Measurements from ENCODE around the gene FGGY. TPM values are rescaled to one million over a fixed set of nuclear protein-coding genes. Genes with fewer than 3 reads are reported as not detected.

Gene FGGY
- total and polyA plus RNA-seq, 4 donors = 16.0 to 67.0 (median 43.4) TPM

DNA sequence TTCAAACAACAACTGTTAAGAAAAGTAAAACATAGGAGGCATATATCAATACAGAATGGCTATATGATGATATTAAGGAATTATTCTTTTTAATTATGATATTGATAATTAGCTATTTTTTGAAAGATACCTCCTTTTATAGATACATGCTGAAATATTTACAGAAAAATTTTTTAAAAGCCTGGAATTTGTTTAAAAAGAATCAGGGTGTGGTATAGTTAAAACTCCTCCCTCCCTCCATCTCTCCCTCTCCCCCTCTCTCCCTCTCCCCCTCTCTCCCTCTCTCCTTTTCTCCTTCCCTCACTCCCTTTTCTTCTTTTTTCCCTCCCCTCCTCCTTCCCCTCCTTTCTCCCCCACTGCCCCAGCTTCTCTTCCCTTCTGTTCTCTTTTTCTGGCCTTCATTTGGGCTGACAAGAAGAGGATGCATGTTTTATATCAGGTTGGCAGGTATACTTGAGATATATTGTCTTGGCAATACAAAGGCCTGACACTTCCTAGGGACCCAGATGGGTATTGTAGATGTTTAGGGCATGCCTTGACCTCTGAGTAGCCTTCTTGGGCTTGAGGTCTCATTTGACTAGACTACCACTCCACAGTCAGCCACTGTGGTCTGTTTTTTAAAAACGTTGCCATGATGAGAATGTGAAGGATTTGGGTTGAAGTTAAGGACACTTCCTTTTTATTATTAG, 124.5 kb downstream of the FGGY start (continued):
- no peak for TF ChIP-seq TAF1 (conservative IDR thresholded peaks at IDR 0.05)

DNA sequence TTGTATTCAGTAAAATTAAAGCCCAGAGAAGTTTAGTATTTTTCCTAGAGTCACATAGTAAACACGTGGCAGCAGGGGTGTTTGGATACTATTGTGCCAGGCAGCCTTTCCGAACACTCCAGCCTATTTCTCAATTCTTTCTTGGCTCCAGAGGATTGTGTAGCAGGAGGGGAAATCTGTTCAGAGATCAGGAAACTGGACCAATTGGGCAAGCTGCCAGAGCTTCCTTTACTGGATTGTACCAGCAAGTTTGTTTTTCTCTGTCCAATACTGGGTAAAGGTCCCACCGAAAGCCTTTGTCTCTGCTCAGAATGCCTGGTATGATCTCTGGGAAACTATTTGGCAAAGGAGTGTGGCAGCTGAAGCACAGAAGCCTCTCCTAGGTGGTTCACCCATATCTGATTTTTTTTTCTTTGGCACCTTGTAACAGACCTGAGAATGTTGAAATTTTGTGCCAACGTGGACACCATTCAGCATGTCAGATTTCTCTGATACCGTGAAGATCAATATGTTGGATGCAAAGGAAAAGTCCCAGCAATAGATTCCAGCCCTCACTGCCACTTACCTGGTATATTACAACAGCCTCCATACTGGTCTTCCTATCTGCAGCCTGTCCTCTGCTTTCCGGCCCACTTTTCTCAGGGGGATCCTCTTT, 126.2 kb downstream of the FGGY start:
- H3K9me3 ChIP-seq (ENCODE audit: control insufficient read depth in 4 of 4, low read length in 3 of 4) = no peaks in the 10 kb centered on the region

More for the DNA sequence above, 126.2 kb downstream of the FGGY start:
- Histone ChIP-seq H3K27ac (ENCODE audit: low read depth in 1 of 2, low read length in 2 of 2) (peak overlapping the region; percentile 76 to 83), H3K4me3 (ENCODE audit: low read depth in 1 of 3, low read length in 3 of 3) (no peak overlapping the region), H3K36me3 (ENCODE audit: control insufficient read depth in 4 of 4, insufficient read depth in 3 of 4, low read depth in 1 of 4, low read length in 3 of 4) (no peaks in the 10 kb centered on the region), H3K9ac (ENCODE audit: low read depth in 1 of 2, low read length in 2 of 2) (no peak overlapping the region), H3K27me3 (ENCODE audit: control insufficient read depth in 4 of 4, insufficient read depth in 4 of 4, low read length in 3 of 4) (no peaks in the 10 kb centered on the region), H3K4me1 (ENCODE audit: control insufficient read depth in 4 of 4, insufficient read depth in 4 of 4, low read length in 3 of 4) (peaks cover 4 to 44% (median 17%) of the 10 kb centered on the region in 4 donors)
- WGBS = 32% methylated on average over 6 of the region's 6 CpGs
- TF ChIP-seq, protein P1, sequence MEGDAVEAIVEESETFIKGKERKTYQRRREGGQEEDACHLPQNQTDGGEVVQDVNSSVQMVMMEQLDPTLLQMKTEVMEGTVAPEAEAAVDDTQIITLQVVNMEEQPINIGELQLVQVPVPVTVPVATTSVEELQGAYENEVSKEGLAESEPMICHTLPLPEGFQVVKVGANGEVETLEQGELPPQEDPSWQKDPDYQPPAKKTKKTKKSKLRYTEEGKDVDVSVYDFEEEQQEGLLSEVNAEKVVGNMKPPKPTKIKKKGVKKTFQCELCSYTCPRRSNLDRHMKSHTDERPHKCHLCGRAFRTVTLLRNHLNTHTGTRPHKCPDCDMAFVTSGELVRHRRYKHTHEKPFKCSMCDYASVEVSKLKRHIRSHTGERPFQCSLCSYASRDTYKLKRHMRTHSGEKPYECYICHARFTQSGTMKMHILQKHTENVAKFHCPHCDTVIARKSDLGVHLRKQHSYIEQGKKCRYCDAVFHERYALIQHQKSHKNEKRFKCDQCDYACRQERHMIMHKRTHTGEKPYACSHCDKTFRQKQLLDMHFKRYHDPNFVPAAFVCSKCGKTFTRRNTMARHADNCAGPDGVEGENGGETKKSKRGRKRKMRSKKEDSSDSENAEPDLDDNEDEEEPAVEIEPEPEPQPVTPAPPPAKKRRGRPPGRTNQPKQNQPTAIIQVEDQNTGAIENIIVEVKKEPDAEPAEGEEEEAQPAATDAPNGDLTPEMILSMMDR (IDR thresholded peaks at IDR 0.05; ENCODE audit: low read depth, low read length, missing input control) = no peak
- TF ChIP-seq GABPA (IDR thresholded peaks at IDR 0.05 in 1 of 2, conservative IDR thresholded peaks at IDR 0.05 in 1 of 2) (peak in 1 of 2 donors; percentile 43), HNF4A (conservative IDR thresholded peaks at IDR 0.05) (peak; percentile 90 to 93), FOXA1 (IDR thresholded peaks at IDR 0.05) (no peak), TAF1 (conservative IDR thresholded peaks at IDR 0.05) (peak; percentile 35), JUND (IDR thresholded peaks at IDR 0.05) (peak; percentile 85 to 87), RXRA (IDR thresholded peaks at IDR 0.05) (peak; percentile 93 to 95), EGR1 (IDR thresholded peaks at IDR 0.05; ENCODE audit: low read depth in 2 of 2) (peak; percentile 84 to 96), RAD21 (IDR thresholded peaks at IDR 0.05) (peak; percentile 74 to 79), SP1 (IDR thresholded peaks at IDR 0.05) (peak; percentile 96), NR2F2 (IDR thresholded peaks at IDR 0.05) (peak; percentile 81), HNF4G (IDR thresholded peaks at IDR 0.05) (peak; percentile 75), FOXA2 (IDR thresholded peaks at IDR 0.05) (peak; percentile 25), YY1 (IDR thresholded peaks at IDR 0.05) (peak; percentile 89)
- TF ChIP-seq, protein P2, sequence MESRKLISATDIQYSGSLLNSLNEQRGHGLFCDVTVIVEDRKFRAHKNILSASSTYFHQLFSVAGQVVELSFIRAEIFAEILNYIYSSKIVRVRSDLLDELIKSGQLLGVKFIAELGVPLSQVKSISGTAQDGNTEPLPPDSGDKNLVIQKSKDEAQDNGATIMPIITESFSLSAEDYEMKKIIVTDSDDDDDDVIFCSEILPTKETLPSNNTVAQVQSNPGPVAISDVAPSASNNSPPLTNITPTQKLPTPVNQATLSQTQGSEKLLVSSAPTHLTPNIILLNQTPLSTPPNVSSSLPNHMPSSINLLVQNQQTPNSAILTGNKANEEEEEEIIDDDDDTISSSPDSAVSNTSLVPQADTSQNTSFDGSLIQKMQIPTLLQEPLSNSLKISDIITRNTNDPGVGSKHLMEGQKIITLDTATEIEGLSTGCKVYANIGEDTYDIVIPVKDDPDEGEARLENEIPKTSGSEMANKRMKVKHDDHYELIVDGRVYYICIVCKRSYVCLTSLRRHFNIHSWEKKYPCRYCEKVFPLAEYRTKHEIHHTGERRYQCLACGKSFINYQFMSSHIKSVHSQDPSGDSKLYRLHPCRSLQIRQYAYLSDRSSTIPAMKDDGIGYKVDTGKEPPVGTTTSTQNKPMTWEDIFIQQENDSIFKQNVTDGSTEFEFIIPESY (IDR thresholded peaks at IDR 0.05) = peak; percentile 95
- TF ChIP-seq, protein P3, sequence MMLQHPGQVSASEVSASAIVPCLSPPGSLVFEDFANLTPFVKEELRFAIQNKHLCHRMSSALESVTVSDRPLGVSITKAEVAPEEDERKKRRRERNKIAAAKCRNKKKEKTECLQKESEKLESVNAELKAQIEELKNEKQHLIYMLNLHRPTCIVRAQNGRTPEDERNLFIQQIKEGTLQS (IDR thresholded peaks at IDR 0.05) = no peak
- TF ChIP-seq, protein P4, sequence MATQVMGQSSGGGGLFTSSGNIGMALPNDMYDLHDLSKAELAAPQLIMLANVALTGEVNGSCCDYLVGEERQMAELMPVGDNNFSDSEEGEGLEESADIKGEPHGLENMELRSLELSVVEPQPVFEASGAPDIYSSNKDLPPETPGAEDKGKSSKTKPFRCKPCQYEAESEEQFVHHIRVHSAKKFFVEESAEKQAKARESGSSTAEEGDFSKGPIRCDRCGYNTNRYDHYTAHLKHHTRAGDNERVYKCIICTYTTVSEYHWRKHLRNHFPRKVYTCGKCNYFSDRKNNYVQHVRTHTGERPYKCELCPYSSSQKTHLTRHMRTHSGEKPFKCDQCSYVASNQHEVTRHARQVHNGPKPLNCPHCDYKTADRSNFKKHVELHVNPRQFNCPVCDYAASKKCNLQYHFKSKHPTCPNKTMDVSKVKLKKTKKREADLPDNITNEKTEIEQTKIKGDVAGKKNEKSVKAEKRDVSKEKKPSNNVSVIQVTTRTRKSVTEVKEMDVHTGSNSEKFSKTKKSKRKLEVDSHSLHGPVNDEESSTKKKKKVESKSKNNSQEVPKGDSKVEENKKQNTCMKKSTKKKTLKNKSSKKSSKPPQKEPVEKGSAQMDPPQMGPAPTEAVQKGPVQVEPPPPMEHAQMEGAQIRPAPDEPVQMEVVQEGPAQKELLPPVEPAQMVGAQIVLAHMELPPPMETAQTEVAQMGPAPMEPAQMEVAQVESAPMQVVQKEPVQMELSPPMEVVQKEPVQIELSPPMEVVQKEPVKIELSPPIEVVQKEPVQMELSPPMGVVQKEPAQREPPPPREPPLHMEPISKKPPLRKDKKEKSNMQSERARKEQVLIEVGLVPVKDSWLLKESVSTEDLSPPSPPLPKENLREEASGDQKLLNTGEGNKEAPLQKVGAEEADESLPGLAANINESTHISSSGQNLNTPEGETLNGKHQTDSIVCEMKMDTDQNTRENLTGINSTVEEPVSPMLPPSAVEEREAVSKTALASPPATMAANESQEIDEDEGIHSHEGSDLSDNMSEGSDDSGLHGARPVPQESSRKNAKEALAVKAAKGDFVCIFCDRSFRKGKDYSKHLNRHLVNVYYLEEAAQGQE (IDR thresholded peaks at IDR 0.05) = peak; percentile 83
- TF ChIP-seq, protein P5, sequence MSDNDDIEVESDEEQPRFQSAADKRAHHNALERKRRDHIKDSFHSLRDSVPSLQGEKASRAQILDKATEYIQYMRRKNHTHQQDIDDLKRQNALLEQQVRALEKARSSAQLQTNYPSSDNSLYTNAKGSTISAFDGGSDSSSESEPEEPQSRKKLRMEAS (IDR thresholded peaks at IDR 0.05) = peak; percentile 100
- DNase-seq (ENCODE audit: low spot score) = peak; percentile 60

All from liver (tissue), 9 donors.